Measurements from ENCODE around the gene SEMA3F.
A peak's percentile ranks its signal among the peaks of the same experiment; 100 is the strongest.

SEMA3F gene

DNA sequence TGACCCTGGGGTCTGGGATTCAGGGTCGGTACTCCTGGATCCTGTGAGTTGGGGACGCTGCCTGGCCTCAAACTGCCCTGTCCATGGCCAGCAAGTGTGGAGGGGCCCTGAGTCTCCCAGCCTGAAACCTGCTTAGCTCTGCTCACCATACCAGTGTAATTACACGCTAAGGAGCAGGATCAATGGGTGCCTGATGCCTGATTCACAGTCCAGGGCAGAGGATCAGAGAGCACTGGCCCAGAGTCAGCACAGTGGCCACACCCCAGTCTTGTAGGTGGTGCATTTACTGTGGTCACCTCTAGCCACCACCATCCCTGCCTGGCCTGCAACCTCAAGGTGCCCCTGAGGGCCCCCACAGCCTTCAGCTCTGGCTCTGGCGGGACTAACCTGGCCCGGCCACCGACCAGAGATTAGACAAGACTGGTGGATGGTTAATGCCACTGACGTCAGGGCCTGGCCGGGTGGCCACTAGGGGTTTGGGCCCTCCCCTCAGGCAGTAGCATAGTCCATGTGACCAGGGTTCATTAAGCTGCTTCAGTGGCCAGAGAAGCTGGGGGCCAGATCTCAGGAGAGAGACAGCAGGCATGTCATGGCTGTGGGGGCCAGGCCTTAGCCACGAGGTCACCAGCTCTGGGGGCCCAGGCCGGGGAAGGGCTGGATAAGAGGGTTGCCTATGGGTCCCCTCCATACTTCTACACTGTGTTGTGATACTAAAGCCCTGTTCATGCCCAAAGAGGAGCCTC lies 46.6 kb downstream of the SEMA3F start:
- no peak overlapping the region for H3K27ac ChIP-seq (ENCODE audit: low read depth, low read length)
- H3K27me3 ChIP-seq (ENCODE audit: control insufficient read depth in 1 of 2, insufficient read depth in 2 of 2, low read length in 2 of 2), result peaks cover 27 to 35% of the 10 kb centered on the region in 2 donors
- H3K4me3 ChIP-seq (ENCODE audit: low read depth in 1 of 2, low read length in 2 of 2), result no peak overlapping the region
- H3K4me1 ChIP-seq (ENCODE audit: control insufficient read depth in 1 of 2, insufficient read depth in 2 of 2, low read length in 2 of 2), result peaks cover 0 to 15% of the 10 kb centered on the region in 2 donors
- no peaks in the 10 kb centered on the region for H3K9me3 ChIP-seq (ENCODE audit: control insufficient read depth in 1 of 2, low read length in 2 of 2)
- no peak overlapping the region for H3K9ac ChIP-seq (ENCODE audit: low read depth in 1 of 2, low read length in 2 of 2)
- H3K36me3 ChIP-seq (ENCODE audit: control insufficient read depth in 1 of 2, insufficient read depth in 2 of 2, low read length in 2 of 2), result no peaks in the 10 kb centered on the region

DNA sequence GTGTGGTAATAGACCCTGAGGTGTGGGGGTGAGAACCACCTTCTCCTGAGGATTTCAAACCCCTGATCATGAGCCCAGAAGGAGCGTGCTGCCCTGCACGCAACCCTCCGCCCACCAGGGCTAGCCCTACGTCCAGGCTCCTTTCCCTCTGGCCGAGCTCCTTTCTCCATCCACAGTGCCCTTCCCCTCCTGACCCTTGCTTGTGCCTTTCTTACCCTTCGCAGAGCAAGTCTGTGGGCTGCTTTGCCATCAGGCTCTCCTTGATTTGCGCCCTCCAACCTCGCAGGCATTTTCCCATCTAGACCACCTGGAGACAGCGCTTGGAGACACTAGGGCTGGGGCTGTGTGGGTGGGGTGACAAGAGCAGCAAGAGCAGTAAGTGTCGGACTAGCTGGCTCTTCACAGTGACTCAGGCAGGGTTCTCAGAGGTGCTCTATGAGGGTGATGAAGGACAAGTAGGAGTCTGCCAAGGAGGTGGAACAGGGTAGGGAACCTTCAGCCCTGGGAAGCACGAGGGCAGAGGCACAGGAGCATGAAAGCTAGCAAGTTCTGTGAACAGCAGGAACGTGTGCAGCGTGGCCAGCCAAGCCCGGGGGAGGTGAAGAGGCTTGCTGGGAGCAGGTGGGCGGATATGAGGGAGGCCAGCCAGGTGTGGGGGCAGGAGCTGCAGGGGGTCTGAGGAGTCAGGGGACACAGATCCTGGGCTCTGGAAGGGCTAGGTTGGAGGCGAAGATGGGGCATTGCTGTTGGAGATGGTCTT lies 47.4 kb downstream of the SEMA3F start:
- Histone ChIP-seq H3K27me3 (ENCODE audit: control insufficient read depth in 1 of 2, insufficient read depth in 2 of 2, low read length in 2 of 2) (peaks cover 27 to 38% of the 10 kb centered on the region in 2 donors), H3K9ac (ENCODE audit: low read depth in 1 of 2, low read length in 2 of 2) (no peak overlapping the region), H3K36me3 (ENCODE audit: control insufficient read depth in 1 of 2, insufficient read depth in 2 of 2, low read length in 2 of 2) (no peaks in the 10 kb centered on the region), H3K4me1 (ENCODE audit: control insufficient read depth in 1 of 2, insufficient read depth in 2 of 2, low read length in 2 of 2) (peaks cover 0 to 15% of the 10 kb centered on the region in 2 donors), H3K27ac (ENCODE audit: low read depth, low read length) (no peak overlapping the region), H3K9me3 (ENCODE audit: control insufficient read depth in 1 of 2, low read length in 2 of 2) (no peaks in the 10 kb centered on the region), H3K4me3 (ENCODE audit: low read depth in 1 of 2, low read length in 2 of 2) (no peak overlapping the region)

DNA sequence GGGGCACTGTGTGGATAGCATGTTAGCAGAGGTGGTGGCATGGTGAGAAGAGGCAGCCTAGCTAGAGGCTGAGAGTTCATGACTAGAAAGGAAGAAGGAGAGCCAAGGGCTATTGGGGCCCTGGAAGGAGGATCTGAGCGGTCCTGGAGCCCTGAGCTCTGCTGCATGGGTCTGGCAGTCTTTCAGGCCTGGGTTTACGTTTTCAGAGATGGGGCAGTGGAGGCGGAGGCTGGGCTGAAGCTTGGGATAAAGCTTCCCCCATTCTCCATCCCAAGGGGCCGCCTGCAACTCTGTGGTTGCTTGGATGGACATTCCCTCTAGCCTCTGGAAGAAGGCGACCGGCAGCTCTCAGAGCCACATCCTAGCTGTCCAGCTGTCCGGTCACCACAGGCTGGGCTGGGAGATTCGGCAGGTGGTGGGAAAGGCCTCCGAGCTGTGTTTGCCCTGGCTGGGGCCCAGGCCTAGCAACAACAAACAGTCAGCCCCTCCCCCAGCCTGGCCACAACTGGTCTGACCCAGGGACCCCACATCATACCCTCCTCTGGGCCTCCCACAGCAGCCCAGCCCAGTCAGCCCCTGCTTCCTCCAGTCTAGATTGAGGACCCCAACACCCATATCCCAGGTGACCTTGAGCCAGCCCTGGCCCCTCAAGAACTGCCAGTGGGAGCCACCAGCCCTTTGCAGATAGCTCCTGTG lies 48.1 kb downstream of the SEMA3F start:
- no peaks in the 10 kb centered on the region for H3K9me3 ChIP-seq (ENCODE audit: control insufficient read depth in 1 of 2, low read length in 2 of 2)
- peaks cover 0 to 15% of the 10 kb centered on the region in 2 donors for H3K4me1 ChIP-seq (ENCODE audit: control insufficient read depth in 1 of 2, insufficient read depth in 2 of 2, low read length in 2 of 2)
- H3K9ac ChIP-seq (ENCODE audit: low read depth in 1 of 2, low read length in 2 of 2), result no peak overlapping the region
- peaks cover 27 to 38% of the 10 kb centered on the region in 2 donors for H3K27me3 ChIP-seq (ENCODE audit: control insufficient read depth in 1 of 2, insufficient read depth in 2 of 2, low read length in 2 of 2)
- H3K36me3 ChIP-seq (ENCODE audit: control insufficient read depth in 1 of 2, insufficient read depth in 2 of 2, low read length in 2 of 2), result no peaks in the 10 kb centered on the region
- H3K4me3 ChIP-seq (ENCODE audit: low read depth in 1 of 2, low read length in 2 of 2), result no peak overlapping the region
- no peak overlapping the region for H3K27ac ChIP-seq (ENCODE audit: low read depth, low read length)

DNA sequence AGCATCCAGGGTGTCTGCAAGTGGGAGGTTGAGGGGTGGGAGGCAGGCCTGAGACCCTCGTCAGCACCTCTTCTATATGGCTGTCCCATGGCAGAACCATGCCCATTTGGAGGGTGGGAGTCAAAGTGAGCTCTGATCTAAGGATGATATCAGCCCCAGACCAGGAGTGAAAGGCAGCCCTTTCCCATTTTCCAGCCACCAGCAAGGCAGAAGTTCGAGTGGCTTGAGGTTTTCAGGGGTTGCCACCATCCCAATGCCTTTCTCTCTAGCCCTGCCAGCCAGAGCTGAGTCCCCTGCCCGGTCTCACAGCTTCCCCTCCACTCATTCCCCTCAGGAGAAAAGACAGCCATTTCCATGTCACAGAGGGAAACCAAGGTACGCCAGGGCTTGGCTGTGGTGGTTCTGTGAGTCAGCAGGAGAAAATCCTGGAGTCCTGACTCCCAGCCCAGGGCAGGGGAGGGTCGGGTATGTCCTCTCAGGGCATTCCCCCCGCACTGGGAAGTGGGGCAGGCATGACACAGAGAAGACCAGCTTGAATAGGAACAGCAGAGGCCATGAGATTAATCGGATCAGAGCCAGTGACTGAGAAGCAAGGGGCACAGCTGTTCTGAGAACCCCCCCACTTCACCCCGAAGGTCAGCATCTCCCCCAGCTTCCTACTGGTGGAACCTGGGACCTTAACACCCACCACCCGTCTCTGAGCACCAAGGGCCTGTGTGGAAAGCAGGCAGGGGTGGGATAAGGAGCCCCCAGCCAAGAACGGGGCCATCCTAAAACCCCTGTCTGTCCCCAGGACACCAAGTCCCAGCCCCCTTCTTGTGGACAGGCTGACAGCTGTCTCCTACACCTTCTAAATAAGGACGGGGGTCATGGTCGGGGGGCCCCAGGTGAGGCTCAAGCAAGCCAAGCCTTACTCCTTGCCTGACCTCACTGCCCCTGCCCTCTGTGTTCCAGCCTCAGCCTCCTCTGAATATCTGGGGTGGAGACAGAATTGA lies 49.0 kb downstream of the SEMA3F start:
- H3K27ac ChIP-seq (ENCODE audit: low read depth, low read length), result no peak overlapping the region
- no peak overlapping the region for H3K4me3 ChIP-seq (ENCODE audit: low read depth in 1 of 2, low read length in 2 of 2)
- peaks cover 27 to 38% of the 10 kb centered on the region in 2 donors for H3K27me3 ChIP-seq (ENCODE audit: control insufficient read depth in 1 of 2, insufficient read depth in 2 of 2, low read length in 2 of 2)
- peaks cover 0 to 15% of the 10 kb centered on the region in 2 donors for H3K4me1 ChIP-seq (ENCODE audit: control insufficient read depth in 1 of 2, insufficient read depth in 2 of 2, low read length in 2 of 2)
- H3K36me3 ChIP-seq (ENCODE audit: control insufficient read depth in 1 of 2, insufficient read depth in 2 of 2, low read length in 2 of 2), result no peaks in the 10 kb centered on the region
- H3K9me3 ChIP-seq (ENCODE audit: control insufficient read depth in 1 of 2, low read length in 2 of 2), result no peaks in the 10 kb centered on the region
- H3K9ac ChIP-seq (ENCODE audit: low read depth in 1 of 2, low read length in 2 of 2), result no peak overlapping the region

DNA sequence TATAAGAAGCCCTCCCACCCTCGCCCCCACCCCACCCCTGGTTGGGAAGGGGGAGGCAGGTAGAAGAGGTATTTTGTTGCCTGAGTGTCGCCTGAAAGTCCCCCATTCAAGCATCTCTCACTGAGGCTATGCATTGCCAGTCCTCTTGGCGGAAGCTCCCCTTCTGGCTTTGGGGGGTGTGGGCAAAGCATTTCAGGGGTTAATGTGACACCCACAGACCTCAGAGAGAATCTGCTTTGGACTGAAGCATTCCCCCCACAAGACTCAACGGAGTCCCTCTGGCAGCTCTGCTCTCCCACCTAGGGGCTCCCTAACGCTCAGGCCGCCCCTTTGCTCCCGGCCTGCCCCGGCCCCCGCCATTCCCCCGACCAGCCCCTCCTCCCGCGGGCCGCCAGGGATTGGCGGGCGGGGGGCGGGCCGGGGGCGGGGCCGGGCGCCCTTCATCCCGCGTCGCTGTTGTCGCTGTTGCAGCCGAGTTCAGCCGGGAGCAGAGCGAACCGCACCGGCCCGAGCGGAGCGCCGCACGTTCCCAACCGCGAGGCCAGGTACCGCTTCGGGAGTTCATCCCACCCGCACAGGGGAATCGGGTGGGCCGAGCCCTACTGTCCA lies 49.8 kb downstream of the SEMA3F start, which contains the start of gene SLC38A3:
Gene SLC38A3, plus strand, starts transcription at position 468 of the 609 bp plus-strand sequence. CDS start 8,929 bp downstream, outside the sequence.
- no peak within 1 kb of the TSS for H3K9ac ChIP-seq (ENCODE audit: low read depth in 1 of 2, low read length in 2 of 2)
- peaks cover 27 to 38% of the 10 kb centered on the region in 2 donors for H3K27me3 ChIP-seq (ENCODE audit: control insufficient read depth in 1 of 2, insufficient read depth in 2 of 2, low read length in 2 of 2)
- no peaks in the 10 kb centered on the region for H3K36me3 ChIP-seq (ENCODE audit: control insufficient read depth in 1 of 2, insufficient read depth in 2 of 2, low read length in 2 of 2)
- no peaks in the 10 kb centered on the region for H3K9me3 ChIP-seq (ENCODE audit: control insufficient read depth in 1 of 2, low read length in 2 of 2)
- H3K4me3 ChIP-seq (ENCODE audit: low read depth in 1 of 2, low read length in 2 of 2), result peak within 1 kb of the TSS; percentile 33 to 55
- no peak within 1 kb of the TSS for H3K27ac ChIP-seq (ENCODE audit: low read depth, low read length)
- H3K4me1 ChIP-seq (ENCODE audit: control insufficient read depth in 1 of 2, insufficient read depth in 2 of 2, low read length in 2 of 2), result peaks cover 3 to 18% of the 10 kb centered on the region in 2 donors

DNA sequence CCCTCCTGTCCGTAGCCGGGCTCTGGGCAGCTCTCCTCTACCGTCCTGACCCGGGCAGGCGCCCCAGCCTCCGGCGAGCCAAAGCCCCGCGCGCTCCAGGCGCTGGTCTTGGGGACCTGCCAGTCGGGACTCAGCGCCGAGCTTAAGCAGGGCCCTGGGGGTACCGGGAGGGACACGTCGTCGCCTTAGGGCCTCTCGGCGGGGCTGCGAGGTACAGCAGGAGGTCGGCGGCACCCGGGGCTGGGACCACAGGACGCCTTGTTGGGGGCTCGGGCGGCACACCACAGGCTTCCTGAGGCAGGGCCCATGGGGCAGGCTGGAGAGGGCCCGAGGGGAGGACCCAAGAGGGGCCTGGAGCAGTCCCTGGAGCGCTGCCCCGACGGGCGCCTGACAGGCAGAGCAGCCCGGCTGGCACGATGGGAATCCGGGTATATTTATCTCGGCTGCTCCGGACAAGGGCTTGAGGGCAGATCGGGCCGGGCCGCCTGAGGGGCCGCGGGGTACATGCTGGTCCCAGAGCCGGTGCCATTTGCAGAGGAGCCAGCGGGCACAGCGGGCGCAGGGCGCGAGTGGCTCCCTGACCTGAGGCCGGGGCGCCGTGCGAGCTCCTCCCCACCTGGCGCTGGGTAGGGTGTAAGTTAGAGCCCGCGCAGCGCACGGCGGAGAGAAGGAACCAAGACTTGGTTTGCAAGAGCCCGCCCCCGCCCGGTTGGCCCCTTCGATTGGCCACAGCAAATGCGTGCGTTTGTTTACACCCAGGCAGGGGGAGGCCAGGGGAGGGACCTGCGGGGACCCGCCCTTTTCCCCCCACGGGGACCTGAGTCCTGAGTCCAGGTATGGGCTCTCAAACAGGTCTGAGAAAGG lies 50.5 kb downstream of the SEMA3F start:
- H3K27ac ChIP-seq (ENCODE audit: low read depth, low read length), result no peak overlapping the region
- H3K36me3 ChIP-seq (ENCODE audit: control insufficient read depth in 1 of 2, insufficient read depth in 2 of 2, low read length in 2 of 2), result no peaks in the 10 kb centered on the region
- H3K4me3 ChIP-seq (ENCODE audit: low read depth in 1 of 2, low read length in 2 of 2), result peak overlapping the region; percentile 33 to 55
- peaks cover 27 to 38% of the 10 kb centered on the region in 2 donors for H3K27me3 ChIP-seq (ENCODE audit: control insufficient read depth in 1 of 2, insufficient read depth in 2 of 2, low read length in 2 of 2)
- no peak overlapping the region for H3K9ac ChIP-seq (ENCODE audit: low read depth in 1 of 2, low read length in 2 of 2)
- no peaks in the 10 kb centered on the region for H3K9me3 ChIP-seq (ENCODE audit: control insufficient read depth in 1 of 2, low read length in 2 of 2)
- peaks cover 10 to 26% of the 10 kb centered on the region in 2 donors for H3K4me1 ChIP-seq (ENCODE audit: control insufficient read depth in 1 of 2, insufficient read depth in 2 of 2, low read length in 2 of 2)

DNA sequence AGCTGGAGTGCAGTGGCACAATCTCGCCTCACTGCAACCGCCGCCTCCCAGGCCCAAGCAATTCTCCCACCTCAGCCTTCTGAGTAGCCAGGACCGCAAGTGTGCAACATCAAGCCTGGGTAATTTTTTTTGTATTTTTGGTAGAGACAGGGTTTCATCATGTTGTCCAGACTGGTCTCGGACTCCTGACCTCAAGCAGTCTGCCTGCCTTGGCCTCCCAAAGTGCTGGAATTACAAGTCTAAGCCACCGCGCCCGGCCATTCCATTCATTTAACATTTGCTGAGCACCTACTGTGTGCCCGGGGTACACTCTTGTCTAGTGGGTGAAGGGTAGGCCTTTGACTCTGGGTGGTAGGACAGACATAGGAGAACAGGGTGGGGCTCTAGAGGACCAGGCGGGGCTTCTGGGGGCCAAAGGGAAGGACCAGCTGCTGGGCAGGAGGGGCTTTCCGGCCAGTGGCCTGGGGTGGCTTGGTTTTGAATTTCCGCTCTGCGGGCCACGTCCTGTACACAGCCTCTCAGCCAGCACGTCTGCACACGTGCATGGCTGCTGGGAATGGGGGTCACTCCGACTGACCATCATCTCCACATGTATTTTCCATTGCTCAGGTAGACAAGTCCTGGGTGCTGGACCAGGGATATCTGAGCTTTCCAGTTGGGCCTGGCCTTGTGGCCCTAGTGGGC lies 52.4 kb downstream of the SEMA3F start:
- Histone ChIP-seq H3K27ac (ENCODE audit: low read depth, low read length) (no peak overlapping the region), H3K4me1 (ENCODE audit: control insufficient read depth in 1 of 2, insufficient read depth in 2 of 2, low read length in 2 of 2) (peaks cover 15 to 32% of the 10 kb centered on the region in 2 donors), H3K9ac (ENCODE audit: low read depth in 1 of 2, low read length in 2 of 2) (no peak overlapping the region), H3K36me3 (ENCODE audit: control insufficient read depth in 1 of 2, insufficient read depth in 2 of 2, low read length in 2 of 2) (no peaks in the 10 kb centered on the region), H3K9me3 (ENCODE audit: control insufficient read depth in 1 of 2, low read length in 2 of 2) (no peaks in the 10 kb centered on the region), H3K4me3 (ENCODE audit: low read depth in 1 of 2, low read length in 2 of 2) (no peak overlapping the region), H3K27me3 (ENCODE audit: control insufficient read depth in 1 of 2, insufficient read depth in 2 of 2, low read length in 2 of 2) (peaks cover 17 to 31% of the 10 kb centered on the region in 2 donors)

DNA sequence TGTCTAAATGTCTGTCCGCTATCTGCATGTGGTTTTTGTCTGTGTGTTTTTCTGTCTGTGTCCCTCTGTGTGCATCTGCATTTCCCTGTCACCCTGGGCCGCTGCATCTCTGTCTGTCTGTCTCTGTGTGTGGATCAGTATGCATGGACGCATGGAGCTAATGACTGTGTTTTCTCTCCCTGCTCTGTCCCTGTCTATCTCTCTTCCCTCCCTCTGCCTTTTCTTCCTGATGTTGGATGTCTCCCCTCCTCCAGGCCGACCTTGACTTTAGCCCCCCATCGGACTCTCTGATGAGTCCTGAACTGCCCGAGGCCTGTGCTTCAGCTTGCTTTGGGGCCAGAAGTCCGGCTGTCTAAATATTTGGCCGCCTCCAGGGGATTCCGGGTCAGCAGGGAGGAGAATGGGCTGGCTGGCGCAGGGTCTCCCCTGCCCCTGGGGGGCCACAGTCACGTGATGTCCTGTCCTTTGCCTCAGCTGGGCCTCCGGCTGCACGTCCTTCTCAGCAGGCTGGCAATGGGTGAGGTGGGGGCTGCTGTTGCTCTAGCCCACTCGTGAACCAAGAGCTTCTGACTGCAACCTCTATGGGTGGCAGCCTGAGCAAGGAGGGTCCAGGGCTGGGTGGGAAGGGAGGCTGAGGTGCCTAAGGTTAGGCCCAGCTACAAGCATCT lies 53.7 kb downstream of the SEMA3F start:
- no peak overlapping the region for H3K27ac ChIP-seq (ENCODE audit: low read depth, low read length)
- H3K27me3 ChIP-seq (ENCODE audit: control insufficient read depth in 1 of 2, insufficient read depth in 2 of 2, low read length in 2 of 2), result peaks cover 11 to 26% of the 10 kb centered on the region in 2 donors
- H3K9me3 ChIP-seq (ENCODE audit: control insufficient read depth in 1 of 2, low read length in 2 of 2), result no peaks in the 10 kb centered on the region
- H3K36me3 ChIP-seq (ENCODE audit: control insufficient read depth in 1 of 2, insufficient read depth in 2 of 2, low read length in 2 of 2), result no peaks in the 10 kb centered on the region
- no peak overlapping the region for H3K9ac ChIP-seq (ENCODE audit: low read depth in 1 of 2, low read length in 2 of 2)
- no peak overlapping the region for H3K4me3 ChIP-seq (ENCODE audit: low read depth in 1 of 2, low read length in 2 of 2)
- peaks cover 15 to 32% of the 10 kb centered on the region in 2 donors for H3K4me1 ChIP-seq (ENCODE audit: control insufficient read depth in 1 of 2, insufficient read depth in 2 of 2, low read length in 2 of 2)
